Endothelial cell of umbilical vein (primary cell): ENCODE results near the gene YEATS4. TPM values are rescaled to one million over a fixed set of nuclear protein-coding genes. Genes with fewer than 3 reads are reported as not detected.

Experiments used
- BruUV-seq: library from RNA; stranded (reverse); fragments of 400-500 nt; replicated peaks from 2 replicates; lab custom pipeline; 2021; lab: Mats Ljungman, UMichigan
- CTCF ChIA-PET: fragments of 300-600, 350-600 bp; sonication (Branson Sonifier 250); formaldehyde crosslinking; loops from one replicate; lab custom pipeline; 2021; ENCODE audit warnings: antibody characterized with exemption, inconsistent platforms; lab: Charles Lee
- POLR2A ChIA-PET: fragments of 300-600, 350-600 bp; sonication (Branson Sonifier 250); formaldehyde crosslinking; loops from one replicate; lab custom pipeline; 2021; ENCODE audit warnings: antibody characterized with exemption, inconsistent platforms; lab: Charles Lee
- DNase-seq: peaks from one replicate; pipeline ENCODE4 v3.0.0-alpha.2; 2011; ENCODE audit warnings: low read depth, low spot score
- FAIRE-seq: peaks from 2 replicates; lab custom pipeline; 2011; peaks lifted over from hg19 to GRCh38; lab: Jason Lieb, UNC
- H2AFZ ChIP-seq: 2 replicates; pipeline ENCODE4 v1.6.0; 2012; ENCODE audit warnings: low read depth, low read length, control low read depth, inconsistent platforms
- H3K27ac ChIP-seq: 2 replicates; pipeline ENCODE4 v1.5.1; 2011; ENCODE audit warnings: low read depth, mild to moderate bottlenecking, control low read depth, low read length, moderate library complexity; ENCODE audit not compliant: insufficient read depth
- H3K27me3 ChIP-seq, 2 experiments: 2 replicates each; pipeline versions ENCODE4 v1.6.0 to v1.6.1; 2011; ENCODE audit warnings: low read length in 2 of 2, mixed read lengths in 1 of 2; ENCODE audit not compliant: control insufficient read depth in 2 of 2, insufficient read depth in 2 of 2
- H3K36me3 ChIP-seq, 2 experiments: 2 replicates in 1 of 2; 3 replicates in 1 of 2; pipeline ENCODE4 v1.5.1; 2011; ENCODE audit warnings: low read length in 2 of 2, mild to moderate bottlenecking in 1 of 2, moderate library complexity in 1 of 2; ENCODE audit not compliant: control insufficient read depth in 2 of 2, insufficient read depth in 2 of 2; ENCODE audit errors: extremely low read depth in 1 of 2
- H3K4me1 ChIP-seq: 3 replicates; pipeline ENCODE4 v1.5.1; 2011; ENCODE audit warnings: mild to moderate bottlenecking, low read length; ENCODE audit not compliant: control insufficient read depth, insufficient read depth; ENCODE audit errors: extremely low read depth
- H3K4me2 ChIP-seq: 2 replicates; pipeline ENCODE4 v1.6.1; 2011; ENCODE audit warnings: low read length, control low read depth, mixed read lengths; ENCODE audit not compliant: insufficient read depth
- H3K4me3 ChIP-seq, 3 experiments: fragments of 200-600 bp in 1 of 3; sonication (generic), shearing (Covaris generic) in 1 of 3; replicated peaks in 1 of 3; 2 replicates each; pipeline ENCODE4 v1.5.1; 2011 to 2016; ENCODE audit warnings: control low read depth in 3 of 3, low read length in 3 of 3, mild to moderate bottlenecking in 2 of 3, inconsistent platforms in 1 of 3, low read depth in 1 of 3, moderate library complexity in 1 of 3; ENCODE audit not compliant: insufficient read depth in 1 of 3
- H3K79me2 ChIP-seq: 2 replicates; pipeline ENCODE4 v1.6.0; 2012; ENCODE audit warnings: low read length, inconsistent platforms; ENCODE audit not compliant: control insufficient read depth, insufficient read depth
- H3K9ac ChIP-seq: replicated peaks from 2 replicates; pipeline ENCODE3; 2011; ENCODE audit warnings: low read length, control low read depth; ENCODE audit not compliant: insufficient read depth; ENCODE audit errors: extremely low read depth
- H3K9me1 ChIP-seq: replicated peaks from 3 replicates; pipeline ENCODE4 v1.6.0; 2011; ENCODE audit warnings: mild to moderate bottlenecking, low read length; ENCODE audit not compliant: control insufficient read depth, insufficient read depth; ENCODE audit errors: extremely low read depth
- H3K9me3 ChIP-seq: replicated peaks from 2 replicates; pipeline ENCODE4 v1.5.1; 2012; ENCODE audit warnings: low read length, inconsistent platforms; ENCODE audit not compliant: control insufficient read depth, insufficient read depth
- H4K20me1 ChIP-seq: replicated peaks from 2 replicates; pipeline ENCODE3; 2011; ENCODE audit warnings: mild to moderate bottlenecking, low read length; ENCODE audit not compliant: control insufficient read depth, insufficient read depth; ENCODE audit errors: extremely low read depth
- EZH2 ChIP-seq: IDR thresholded peaks from 2 replicates; pipeline ENCODE4 v1.6.1; 2012; ENCODE audit warnings: borderline replicate concordance, low read depth, mild to moderate bottlenecking, moderate library complexity, low read length, inconsistent platforms; ENCODE audit not compliant: severe bottlenecking
- FOS ChIP-seq: IDR thresholded peaks from 2 replicates; pipeline ENCODE4 v1.6.1; 2011; ENCODE audit warnings: mild to moderate bottlenecking, low read length, moderate library complexity, borderline replicate concordance; ENCODE audit not compliant: insufficient read depth
- JUN ChIP-seq: IDR thresholded peaks from 2 replicates; pipeline ENCODE4 v1.6.1; 2011; ENCODE audit warnings: borderline replicate concordance, low read depth; ENCODE audit not compliant: insufficient read length, insufficient read depth
- MYC ChIP-seq: IDR thresholded peaks from one replicate; pipeline ENCODE4 v1.6.1; 2011; ENCODE audit warnings: mild to moderate bottlenecking, low read depth, low read length
- POLR2A ChIP-seq: IDR thresholded peaks from 2 replicates; pipeline ENCODE4 v1.6.1; 2012; ENCODE audit warnings: low read depth, mild to moderate bottlenecking, control low read depth, low read length
- POLR2AphosphoS5 ChIP-seq: IDR thresholded peaks from 2 replicates; pipeline ENCODE4 v1.6.1; 2012; ENCODE audit warnings: low read depth, mild to moderate bottlenecking, control low read depth, low read length, moderate library complexity; ENCODE audit not compliant: insufficient read depth
- dilution Hi-C: fragments of 300-500 bp; cut with MboI; formaldehyde crosslinking; loops from one replicate; pipeline ENCODE4 v1.15.0; 2019; ENCODE audit warnings: low sequenced_read_pairs; ENCODE audit not compliant: extremely low pct_ligation_motif_present
- intact Hi-C: fragments of 100-400 bp; cut with micrococcal nuclease; formaldehyde crosslinking; loops from one replicate; pipeline ENCODE4 v1.10.0; 2022
- polyA plus RNA-seq, 4 experiments: library from polyadenylated mRNA; depleted of rRNA in 3 of 4; stranded (reverse) in 3 of 4; unstranded in 1 of 4; fragments of >200 nt; gene quantifications; 2 replicates each; pipeline versions ENCODE4 v1.2.1 to v1.2.3, GENCODE V29; 2011 to 2012; ENCODE audit warnings: missing spikeins in 1 of 4
- total RNA-seq: library from RNA; stranded (reverse); gene quantifications from 2 replicates; pipeline ENCODE4 v1.2.3, GENCODE V29; 2021
- TF ChIP-seq, protein P1 (sequence below), 2 donors: IDR thresholded peaks; 1 replicate in 1 of 2; 2 replicates in 1 of 2; pipeline ENCODE4 v1.5.1; 2011; ENCODE audit warnings: low read length in 2 of 2, mild to moderate bottlenecking in 2 of 2, moderate library complexity in 2 of 2, control low read depth in 1 of 2, inconsistent platforms in 1 of 2, low read depth in 1 of 2; ENCODE audit not compliant: insufficient read depth in 1 of 2; ENCODE audit errors: extremely low read depth in 1 of 2
- TF ChIP-seq, protein P2 (sequence below): IDR thresholded peaks from 2 replicates; pipeline ENCODE4 v1.6.1; 2011; ENCODE audit not compliant: insufficient read depth, insufficient read length

Gene YEATS4
- total and polyA plus RNA-seq, 2 donors (not counting 3 experiments of a cell fraction or from before 2014, with no cell fraction given) = 13.6 to 16.7 TPM

DNA sequence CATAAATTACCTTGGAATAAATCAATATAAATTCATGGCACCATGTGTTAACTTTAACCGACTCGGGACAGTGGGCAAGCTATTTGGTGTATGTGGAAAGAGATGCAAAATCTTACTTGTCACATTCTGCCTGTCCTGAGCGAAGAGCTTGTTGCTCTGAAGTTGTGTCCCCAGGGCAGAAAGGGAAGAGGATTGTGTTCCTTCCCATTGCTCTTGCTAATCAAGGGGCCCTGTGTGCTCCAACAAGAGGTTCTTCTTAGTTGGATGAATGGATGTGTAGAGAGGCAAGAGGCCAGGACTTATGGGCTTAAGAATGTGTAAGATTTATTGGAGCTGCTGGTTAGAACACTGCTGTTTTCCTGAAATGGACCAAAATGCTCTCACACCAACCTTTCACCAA is 74.1 kb downstream of the YEATS4 start:
- Histone ChIP-seq H3K4me2 (no peak overlapping the region), H3K4me1 (no peaks in the 10 kb centered on the region), H2AFZ (no peak overlapping the region), H3K27ac (no peak overlapping the region), H3K9ac (no peak overlapping the region), H3K36me3 (no peaks in the 10 kb centered on the region), H3K9me3 (no peaks in the 10 kb centered on the region), H3K9me1 (no peaks in the 10 kb centered on the region), H3K79me2 (no peaks in the 10 kb centered on the region), H4K20me1 (no peaks in the 10 kb centered on the region), H3K4me3 (no peak overlapping the region), H3K27me3 (no peaks in the 10 kb centered on the region)
- DNase-seq (no peak), FAIRE-seq (no peak)
- TF ChIP-seq POLR2AphosphoS5 (no peak), EZH2 (no peak), MYC (no peak), POLR2A (no peak), FOS (no peak), JUN (no peak)
- TF ChIP-seq, protein P1, sequence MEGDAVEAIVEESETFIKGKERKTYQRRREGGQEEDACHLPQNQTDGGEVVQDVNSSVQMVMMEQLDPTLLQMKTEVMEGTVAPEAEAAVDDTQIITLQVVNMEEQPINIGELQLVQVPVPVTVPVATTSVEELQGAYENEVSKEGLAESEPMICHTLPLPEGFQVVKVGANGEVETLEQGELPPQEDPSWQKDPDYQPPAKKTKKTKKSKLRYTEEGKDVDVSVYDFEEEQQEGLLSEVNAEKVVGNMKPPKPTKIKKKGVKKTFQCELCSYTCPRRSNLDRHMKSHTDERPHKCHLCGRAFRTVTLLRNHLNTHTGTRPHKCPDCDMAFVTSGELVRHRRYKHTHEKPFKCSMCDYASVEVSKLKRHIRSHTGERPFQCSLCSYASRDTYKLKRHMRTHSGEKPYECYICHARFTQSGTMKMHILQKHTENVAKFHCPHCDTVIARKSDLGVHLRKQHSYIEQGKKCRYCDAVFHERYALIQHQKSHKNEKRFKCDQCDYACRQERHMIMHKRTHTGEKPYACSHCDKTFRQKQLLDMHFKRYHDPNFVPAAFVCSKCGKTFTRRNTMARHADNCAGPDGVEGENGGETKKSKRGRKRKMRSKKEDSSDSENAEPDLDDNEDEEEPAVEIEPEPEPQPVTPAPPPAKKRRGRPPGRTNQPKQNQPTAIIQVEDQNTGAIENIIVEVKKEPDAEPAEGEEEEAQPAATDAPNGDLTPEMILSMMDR (IDR thresholded peaks at IDR 0.05; ENCODE audit: extremely low read depth in 1 of 2, insufficient read depth in 1 of 2, low read depth in 1 of 2, low read length in 2 of 2) = no peak
- TF ChIP-seq, protein P2, sequence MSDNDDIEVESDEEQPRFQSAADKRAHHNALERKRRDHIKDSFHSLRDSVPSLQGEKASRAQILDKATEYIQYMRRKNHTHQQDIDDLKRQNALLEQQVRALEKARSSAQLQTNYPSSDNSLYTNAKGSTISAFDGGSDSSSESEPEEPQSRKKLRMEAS = no peak
- ChIA-PET POLR2A (no interaction called here), CTCF (no interaction called here)
- dilution Hi-C loops = no loop called here
- intact Hi-C loops = no loop called here
- no TSS peak for BruUV-seq
